Measurements from ENCODE around the gene ANKRD13D. TPM values are rescaled to one million over a fixed set of nuclear protein-coding genes. Genes with fewer than 3 reads are reported as not detected.

Gene ANKRD13D
- total RNA-seq, 1 donor from 2014 or later, result 40.8 TPM

DNA sequence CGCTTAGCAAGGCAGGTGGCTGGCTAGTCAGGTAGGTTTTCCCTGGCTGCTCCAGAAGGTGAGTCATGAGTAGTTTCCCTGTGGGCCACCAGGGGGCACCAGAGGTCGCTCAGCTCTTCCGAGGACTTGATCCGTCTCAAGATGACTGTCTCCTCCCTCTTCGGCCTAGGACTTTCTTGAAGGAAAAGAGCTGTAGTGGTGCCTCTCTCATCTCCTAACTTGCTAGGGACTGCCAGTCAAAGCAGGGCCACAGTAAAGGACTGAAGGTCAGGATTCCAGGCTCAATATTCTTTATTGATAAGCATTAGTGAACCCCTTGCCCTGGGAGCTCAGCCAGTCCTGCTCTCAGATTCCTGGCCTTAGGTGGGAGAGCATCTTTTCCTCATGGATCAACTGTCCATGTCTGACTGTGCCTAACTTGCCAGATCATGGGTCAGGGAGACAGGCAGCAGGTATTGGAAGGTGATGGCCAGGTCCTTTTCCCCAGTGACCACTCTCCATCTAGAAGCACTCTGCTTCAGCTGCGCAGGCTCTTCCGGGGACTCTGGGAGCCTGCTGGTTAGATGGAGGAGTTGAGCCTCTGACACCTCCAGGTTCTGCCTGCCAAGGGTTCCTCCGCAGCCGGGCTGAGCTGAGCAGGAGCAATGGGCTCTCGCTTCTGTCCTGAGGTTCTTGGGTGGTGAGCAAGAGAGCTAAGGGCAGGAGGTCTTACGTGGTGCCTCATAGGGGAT, 62.3 kb downstream of the ANKRD13D start:
- H3K4me2 ChIP-seq (ENCODE audit: low read length), result peak overlapping the region; percentile 98
- peak; percentile 55 for DNase-seq (ENCODE audit: low read depth)
- peaks cover 55% of the 10 kb centered on the region for H3K4me1 ChIP-seq (ENCODE audit: insufficient read depth, low read length)
- peaks cover 22% of the 10 kb centered on the region for H3K79me2 ChIP-seq (ENCODE audit: insufficient read depth, low read length)
- FAIRE-seq, result no peak
- H3K36me3 Mint-ChIP-seq (ENCODE audit: low read depth, unreplicated experiment), result no peaks in the 10 kb centered on the region
- TF ChIP-seq, protein P1, sequence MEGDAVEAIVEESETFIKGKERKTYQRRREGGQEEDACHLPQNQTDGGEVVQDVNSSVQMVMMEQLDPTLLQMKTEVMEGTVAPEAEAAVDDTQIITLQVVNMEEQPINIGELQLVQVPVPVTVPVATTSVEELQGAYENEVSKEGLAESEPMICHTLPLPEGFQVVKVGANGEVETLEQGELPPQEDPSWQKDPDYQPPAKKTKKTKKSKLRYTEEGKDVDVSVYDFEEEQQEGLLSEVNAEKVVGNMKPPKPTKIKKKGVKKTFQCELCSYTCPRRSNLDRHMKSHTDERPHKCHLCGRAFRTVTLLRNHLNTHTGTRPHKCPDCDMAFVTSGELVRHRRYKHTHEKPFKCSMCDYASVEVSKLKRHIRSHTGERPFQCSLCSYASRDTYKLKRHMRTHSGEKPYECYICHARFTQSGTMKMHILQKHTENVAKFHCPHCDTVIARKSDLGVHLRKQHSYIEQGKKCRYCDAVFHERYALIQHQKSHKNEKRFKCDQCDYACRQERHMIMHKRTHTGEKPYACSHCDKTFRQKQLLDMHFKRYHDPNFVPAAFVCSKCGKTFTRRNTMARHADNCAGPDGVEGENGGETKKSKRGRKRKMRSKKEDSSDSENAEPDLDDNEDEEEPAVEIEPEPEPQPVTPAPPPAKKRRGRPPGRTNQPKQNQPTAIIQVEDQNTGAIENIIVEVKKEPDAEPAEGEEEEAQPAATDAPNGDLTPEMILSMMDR (IDR thresholded peaks at IDR 0.05; ENCODE audit: insufficient read depth, low read depth, low read length), result peak; percentile 89
- no peak for TF ChIP-seq EZH2 (IDR thresholded peaks at IDR 0.05; ENCODE audit: insufficient read depth, low read length)
- peak overlapping the region; percentile 72 for H3K27ac Mint-ChIP-seq (ENCODE audit: unreplicated experiment)
- peak overlapping the region; percentile 23 for H3K4me3 ChIP-seq (ENCODE audit: insufficient read depth, low read depth, low read length)
- no peaks in the 10 kb centered on the region for H3K9me3 Mint-ChIP-seq (ENCODE audit: unreplicated experiment)
- peaks cover 47% of the 10 kb centered on the region for H3K4me1 Mint-ChIP-seq (ENCODE audit: low read depth, unreplicated experiment)
- no peaks in the 10 kb centered on the region for H3K27me3 ChIP-seq (ENCODE audit: insufficient read depth, low read length)
- no peaks in the 10 kb centered on the region for H3K9me3 ChIP-seq (ENCODE audit: insufficient read depth, low read depth, low read length)
- H4K20me1 ChIP-seq (ENCODE audit: insufficient read depth, low read length), result peaks cover 22% of the 10 kb centered on the region
- H3K27me3 Mint-ChIP-seq (ENCODE audit: low read depth, unreplicated experiment), result no peaks in the 10 kb centered on the region
- no peaks in the 10 kb centered on the region for H3K36me3 ChIP-seq (ENCODE audit: insufficient read depth, low read length)
- peak overlapping the region; percentile 47 for H3K9ac ChIP-seq (ENCODE audit: low read length)
- H2AFZ ChIP-seq (ENCODE audit: low read depth, low read length), result no peak overlapping the region
- H3K27ac ChIP-seq (ENCODE audit: low read depth, low read length), result peak overlapping the region; percentile 11
- peak overlapping the region; percentile 77 for H3K4me3 Mint-ChIP-seq (ENCODE audit: unreplicated experiment)

Other genes starting within 250 kb of the ANKRD13D start
- 29.8 and 30.4 TPM in 2 replicates for gene RHOD, start 232.5 kb upstream of the ANKRD13D start, total RNA-seq
- gene KDM2A, start 170.0 kb upstream of the ANKRD13D start, total RNA-seq, result 65.2 and 70.4 TPM in 2 replicates
- 27.2 and 34.0 TPM in 2 replicates for gene GRK2, start 22.8 kb upstream of the ANKRD13D start, total RNA-seq
- 19.1 and 20.1 TPM in 2 replicates for gene SSH3, start 14.2 kb downstream of the ANKRD13D start, total RNA-seq
- 53.5 and 69.2 TPM in 2 replicates for gene POLD4, start 64.2 kb downstream of the ANKRD13D start, total RNA-seq
- gene CLCF1, start 84.3 kb downstream of the ANKRD13D start, total RNA-seq, result 17.4 and 17.6 TPM in 2 replicates
- gene RAD9A, start 102.7 kb downstream of the ANKRD13D start, total RNA-seq, result 9.2 and 9.4 TPM in 2 replicates
- 157 and 159 TPM in 2 replicates for gene PPP1CA, start 112.6 kb downstream of the ANKRD13D start, total RNA-seq
- gene TBC1D10C, start 114.8 kb downstream of the ANKRD13D start, total RNA-seq, result 0.16 TPM in 1 of 2 replicates, not detected in the other
- 0.10 and 0.23 TPM in 2 replicates for gene CARNS1, start 126.4 kb downstream of the ANKRD13D start, total RNA-seq
- gene RPS6KB2, start 139.2 kb downstream of the ANKRD13D start, total RNA-seq, result 52.9 and 57.0 TPM in 2 replicates
- 1.7 and 2.3 TPM in 2 replicates for gene PTPRCAP, start 148.4 kb downstream of the ANKRD13D start, total RNA-seq
- 102 and 124 TPM in 2 replicates for gene CORO1B, start 154.2 kb downstream of the ANKRD13D start, total RNA-seq
- gene GPR152, start 163.4 kb downstream of the ANKRD13D start, total RNA-seq, result not detected in 2 replicates
- not detected in 2 replicates for gene CABP4, start 166.1 kb downstream of the ANKRD13D start, total RNA-seq
- 38.0 and 48.1 TPM in 2 replicates for gene TMEM134, start 179.9 kb downstream of the ANKRD13D start, total RNA-seq
- 42.1 and 43.6 TPM in 2 replicates for gene AIP, start 193.7 kb downstream of the ANKRD13D start, total RNA-seq
- 61.1 and 71.5 TPM in 2 replicates for gene PITPNM1, start 216.1 kb downstream of the ANKRD13D start, total RNA-seq
- gene CDK2AP2, start 218.9 kb downstream of the ANKRD13D start, total RNA-seq, result 36.1 and 45.0 TPM in 2 replicates
- gene CABP2, start 234.1 kb downstream of the ANKRD13D start, total RNA-seq, result not detected in 2 replicates

Measured in astrocyte (in vitro differentiated cells and primary cell).